Measurements from ENCODE around the gene TTC28. TPM values are rescaled to one million over a fixed set of nuclear protein-coding genes. Genes with fewer than 3 reads are reported as not detected.

Gene TTC28
- total RNA-seq, 1 donor from 2014 or later: 7.9 TPM

- Mint-ChIP-seq H3K4me1 (no peaks in the 10 kb centered on the region), H3K9me3 (no peaks in the 10 kb centered on the region), H3K36me3 (ENCODE audit: low read depth) (no peaks in the 10 kb centered on the region), H3K27ac (no peak overlapping the region), H3K27me3 (no peaks in the 10 kb centered on the region), H3K4me3 (no peak overlapping the region)
- CTCF ChIA-PET: no interaction called here
- DNase-seq (no peak), ATAC-seq (ENCODE audit: low read depth) (no peak)
- intact Hi-C loops (cut with micrococcal nuclease): no loop called here
- TF ChIP-seq CTCF (IDR thresholded peaks at IDR 0.05): no peak
- POLR2A ChIA-PET: no interaction called here
These were observed 347.9 kb downstream of the TTC28 start for GRCh38 chr22:28331695-28332094.

GRCh38 chr22:28329186-28330073, 350.2 kb downstream of the TTC28 start:
- intact Hi-C loops (cut with micrococcal nuclease): no loop called here
- Mint-ChIP-seq H3K27me3 (peaks cover 2% of the 10 kb centered on the region), H3K27ac (no peak overlapping the region), H3K4me1 (no peaks in the 10 kb centered on the region), H3K36me3 (ENCODE audit: low read depth) (no peaks in the 10 kb centered on the region), H3K9me3 (no peaks in the 10 kb centered on the region), H3K4me3 (no peak overlapping the region)
- ChIA-PET CTCF (no interaction called here), POLR2A (no interaction called here)
- DNase-seq: no peak
- ATAC-seq (ENCODE audit: low read depth): no peak
- TF ChIP-seq CTCF (IDR thresholded peaks at IDR 0.05): no peak

- H3K27me3 Mint-ChIP-seq: peaks cover 2% of the 10 kb centered on the region
- ATAC-seq (ENCODE audit: low read depth) (no peak), DNase-seq (no peak)
- no peaks in the 10 kb centered on the region for H3K36me3 Mint-ChIP-seq (ENCODE audit: low read depth)
- CTCF ChIA-PET: no interaction called here
- no peak overlapping the region for H3K4me3 Mint-ChIP-seq
- H3K9me3 Mint-ChIP-seq: no peaks in the 10 kb centered on the region
- H3K27ac Mint-ChIP-seq: no peak overlapping the region
- H3K4me1 Mint-ChIP-seq: no peaks in the 10 kb centered on the region
- TF ChIP-seq CTCF (IDR thresholded peaks at IDR 0.05): no peak
- intact Hi-C loops (cut with micrococcal nuclease): no loop called here
- POLR2A ChIA-PET: no interaction called here
These were observed 350.9 kb downstream of the TTC28 start for GRCh38 chr22:28328756-28329155.

GRCh38 chr22:28316014-28316413, 363.6 kb downstream of the TTC28 start:
- no peaks in the 10 kb centered on the region for H3K9me3 Mint-ChIP-seq

GRCh38 chr22:28314959-28315358, 364.7 kb downstream of the TTC28 start:
- DNase-seq (no peak), ATAC-seq (ENCODE audit: low read depth) (no peak)
- Mint-ChIP-seq H3K27me3 (peaks cover 10% of the 10 kb centered on the region), H3K36me3 (ENCODE audit: low read depth) (no peaks in the 10 kb centered on the region), H3K4me3 (no peak overlapping the region), H3K9me3 (no peaks in the 10 kb centered on the region), H3K4me1 (no peaks in the 10 kb centered on the region), H3K27ac (no peak overlapping the region)
- intact Hi-C loops (cut with micrococcal nuclease): no loop called here
- CTCF ChIA-PET: no interaction called here
- POLR2A ChIA-PET: no interaction called here
- TF ChIP-seq CTCF (IDR thresholded peaks at IDR 0.05): no peak

More at GRCh38 chr22:28316014-28316413, 363.6 kb downstream of the TTC28 start:
- intact Hi-C loops (cut with micrococcal nuclease): no loop called here
- ATAC-seq (ENCODE audit: low read depth): no peak
- Mint-ChIP-seq H3K4me3 (no peak overlapping the region), H3K4me1 (no peaks in the 10 kb centered on the region), H3K27me3 (peaks cover 12% of the 10 kb centered on the region), H3K27ac (no peak overlapping the region), H3K36me3 (ENCODE audit: low read depth) (no peaks in the 10 kb centered on the region)
- CTCF ChIA-PET: no interaction called here
- POLR2A ChIA-PET: no interaction called here
- no peak for DNase-seq
- TF ChIP-seq CTCF (IDR thresholded peaks at IDR 0.05): no peak
